HG02973 (cell line): ENCODE data around the gene STUB1.

Source experiments
- ATAC-seq: cut with Tn5 transposase; IDR thresholded peaks from one replicate; pipeline ENCODE4 v1.9.1; 2021; ENCODE audit warnings: moderate library complexity; ENCODE audit not compliant: unreplicated experiment

Gene STUB1

DNA sequence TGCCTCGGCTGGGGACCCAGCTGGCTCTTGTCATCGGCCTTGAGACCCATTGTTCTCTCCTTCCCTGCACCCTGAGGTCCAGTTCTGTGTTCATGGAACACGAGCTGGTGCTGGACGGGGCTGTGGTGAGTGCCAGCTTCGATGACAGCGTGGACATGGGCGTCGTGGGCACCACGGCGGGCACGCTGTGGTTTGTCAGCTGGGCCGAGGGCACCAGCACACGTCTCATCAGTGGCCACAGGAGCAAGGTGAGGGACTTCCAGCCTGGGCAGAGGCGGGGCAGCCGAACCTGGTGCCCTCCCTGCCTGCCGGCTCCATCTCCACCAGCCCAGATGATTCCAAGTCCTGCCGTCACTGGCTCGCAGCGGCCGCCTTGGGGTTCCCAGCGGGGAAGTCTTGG, 17.6 kb upstream of the STUB1 start:
- no peak for ATAC-seq

DNA sequence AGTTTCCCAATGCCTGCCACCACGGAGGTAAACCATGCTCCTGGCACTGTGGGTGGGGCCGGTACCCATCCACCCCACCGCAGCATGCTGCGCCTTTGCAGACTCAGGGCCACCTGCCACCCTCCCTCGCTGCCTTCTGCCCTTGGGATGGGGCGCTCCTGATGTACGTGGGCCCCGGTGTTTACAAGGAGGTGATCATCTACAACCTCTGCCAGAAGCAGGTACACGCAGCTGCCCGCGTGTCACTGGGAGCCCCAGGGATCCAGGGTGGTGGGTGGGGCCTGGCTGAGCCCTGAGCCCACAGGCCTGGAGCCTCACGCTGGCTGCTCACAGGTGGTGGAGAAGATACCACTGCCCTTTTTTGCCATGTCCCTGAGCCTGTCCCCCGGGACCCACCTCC, 13.6 kb upstream of the STUB1 start:
- ATAC-seq, result no peak

DNA sequence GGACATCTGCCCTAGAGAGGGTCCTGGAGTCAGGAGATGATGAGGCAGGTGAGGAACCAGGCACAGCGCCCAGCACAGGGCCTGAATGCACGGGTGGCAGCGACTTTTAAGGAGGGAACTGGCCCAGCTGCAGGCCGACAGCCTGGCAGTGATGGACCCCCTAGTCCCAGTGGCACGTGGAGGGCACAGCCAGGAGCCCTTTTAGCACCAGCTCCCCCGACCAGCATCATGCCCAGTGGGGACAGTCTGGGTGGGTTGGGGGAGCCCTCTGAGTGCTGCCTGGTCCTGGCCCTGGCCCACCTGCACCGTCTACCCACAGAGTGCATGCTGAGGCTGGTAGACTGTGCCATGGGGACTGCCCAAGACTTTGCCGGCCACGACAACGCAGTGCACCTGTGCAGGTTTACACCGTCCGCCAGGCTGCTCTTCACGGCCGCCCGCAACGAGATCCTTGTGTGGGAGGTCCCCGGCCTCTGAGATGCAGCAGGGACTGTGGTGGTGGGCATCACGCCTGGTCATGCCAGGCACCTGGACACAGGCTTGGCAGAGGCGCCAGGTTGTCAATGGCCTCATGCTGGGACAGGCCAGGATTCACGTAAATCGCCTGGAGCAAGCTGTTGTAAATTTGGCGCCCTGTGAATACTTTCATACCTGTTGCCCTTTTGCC, 13.0 kb upstream of the STUB1 start:
- no peak for ATAC-seq

DNA sequence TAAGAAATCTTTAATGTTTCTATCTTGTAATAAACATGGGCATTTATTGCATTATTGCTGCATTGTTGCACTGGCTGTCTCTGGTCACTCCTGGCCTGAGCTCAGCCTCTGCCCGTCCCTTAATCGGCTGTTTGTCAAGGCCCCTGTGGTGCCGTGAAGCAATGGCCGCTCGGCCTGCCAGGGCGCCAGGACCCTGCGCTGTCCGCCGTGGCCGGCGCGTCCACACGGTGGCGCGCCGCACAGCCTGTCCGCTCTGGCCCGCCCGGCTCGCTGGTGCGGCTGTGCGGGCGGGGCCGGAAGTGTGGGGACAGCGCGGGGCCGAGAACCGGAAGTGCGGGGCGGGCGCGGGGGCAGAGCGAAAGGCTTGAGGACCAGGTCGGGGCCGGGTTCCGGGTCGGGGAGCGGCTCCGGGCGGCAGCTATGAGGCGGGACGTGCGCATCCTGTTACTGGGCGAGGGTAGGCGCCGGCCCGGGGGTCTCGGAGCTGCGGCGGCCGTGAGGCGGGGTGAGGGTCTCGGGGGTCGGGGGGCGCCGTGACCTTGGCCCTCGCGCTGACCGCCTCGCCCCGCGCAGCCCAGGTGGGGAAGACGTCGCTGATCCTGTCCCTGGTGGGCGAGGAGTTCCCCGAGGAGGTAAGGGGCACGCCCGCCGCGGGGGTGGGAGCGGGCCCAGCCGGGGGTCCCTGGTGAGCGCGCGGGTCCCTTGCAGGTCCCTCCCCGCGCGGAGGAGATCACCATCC, 12.3 kb upstream of the STUB1 start, which contains the start of gene RHOT2:
Gene RHOT2, plus strand, starts transcription at position 353 of the 739 bp plus-strand sequence. Its CDS starts 68 bp downstream, at position 421.
- ATAC-seq, result peak; percentile 73

DNA sequence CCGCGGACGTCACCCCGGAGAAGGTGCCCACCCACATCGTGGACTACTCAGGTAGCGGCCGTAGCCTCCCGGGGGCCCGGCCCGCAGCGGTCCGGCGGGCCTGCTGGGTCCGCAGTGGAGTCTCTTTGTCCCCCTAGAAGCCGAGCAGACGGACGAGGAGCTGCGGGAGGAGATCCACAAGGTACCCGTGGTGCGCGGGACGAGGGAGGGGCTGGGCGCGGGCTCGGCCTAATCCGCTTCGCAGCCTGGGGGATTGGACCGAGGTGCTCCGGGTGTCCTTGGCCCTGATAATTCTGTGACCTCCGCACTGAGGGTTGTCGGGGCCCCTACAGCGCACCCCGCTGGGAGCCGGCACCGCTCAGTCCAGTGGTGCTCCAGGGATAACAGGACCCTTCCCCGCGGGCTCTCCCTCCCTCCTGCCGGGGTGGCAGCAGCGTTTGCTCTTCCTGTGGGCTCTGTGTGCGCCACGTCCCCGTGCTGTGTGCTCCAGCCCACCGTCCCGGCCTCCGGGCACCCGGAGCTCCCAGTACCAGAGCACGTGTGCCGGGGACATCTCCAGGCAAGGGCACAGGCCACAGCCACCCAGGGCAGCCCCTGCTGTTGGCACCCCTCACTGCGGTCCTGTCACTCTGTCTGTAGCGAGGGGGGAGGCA, 11.6 kb upstream of the STUB1 start:
- ATAC-seq, result no peak

DNA sequence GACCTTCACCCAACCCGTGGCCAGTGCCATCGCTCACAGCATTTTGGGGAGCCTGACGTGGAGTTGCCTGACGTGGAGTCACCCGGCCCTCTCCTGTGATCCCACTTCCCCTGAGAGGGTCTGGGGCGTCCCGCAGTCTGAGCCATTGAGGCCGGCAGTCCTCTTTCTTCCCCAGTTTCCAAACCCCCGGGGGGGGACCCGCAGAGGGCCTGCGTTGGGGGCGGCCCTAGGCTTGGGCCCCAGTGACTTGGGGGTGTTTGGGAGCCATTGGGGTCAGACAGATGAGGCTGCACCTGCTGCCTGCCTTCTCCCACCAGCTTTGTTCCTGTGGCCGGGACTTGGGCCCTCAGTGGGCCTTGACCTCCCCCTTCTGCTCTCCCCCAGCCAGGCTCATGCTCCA, 10.5 kb upstream of the STUB1 start:
- ATAC-seq, result no peak

DNA sequence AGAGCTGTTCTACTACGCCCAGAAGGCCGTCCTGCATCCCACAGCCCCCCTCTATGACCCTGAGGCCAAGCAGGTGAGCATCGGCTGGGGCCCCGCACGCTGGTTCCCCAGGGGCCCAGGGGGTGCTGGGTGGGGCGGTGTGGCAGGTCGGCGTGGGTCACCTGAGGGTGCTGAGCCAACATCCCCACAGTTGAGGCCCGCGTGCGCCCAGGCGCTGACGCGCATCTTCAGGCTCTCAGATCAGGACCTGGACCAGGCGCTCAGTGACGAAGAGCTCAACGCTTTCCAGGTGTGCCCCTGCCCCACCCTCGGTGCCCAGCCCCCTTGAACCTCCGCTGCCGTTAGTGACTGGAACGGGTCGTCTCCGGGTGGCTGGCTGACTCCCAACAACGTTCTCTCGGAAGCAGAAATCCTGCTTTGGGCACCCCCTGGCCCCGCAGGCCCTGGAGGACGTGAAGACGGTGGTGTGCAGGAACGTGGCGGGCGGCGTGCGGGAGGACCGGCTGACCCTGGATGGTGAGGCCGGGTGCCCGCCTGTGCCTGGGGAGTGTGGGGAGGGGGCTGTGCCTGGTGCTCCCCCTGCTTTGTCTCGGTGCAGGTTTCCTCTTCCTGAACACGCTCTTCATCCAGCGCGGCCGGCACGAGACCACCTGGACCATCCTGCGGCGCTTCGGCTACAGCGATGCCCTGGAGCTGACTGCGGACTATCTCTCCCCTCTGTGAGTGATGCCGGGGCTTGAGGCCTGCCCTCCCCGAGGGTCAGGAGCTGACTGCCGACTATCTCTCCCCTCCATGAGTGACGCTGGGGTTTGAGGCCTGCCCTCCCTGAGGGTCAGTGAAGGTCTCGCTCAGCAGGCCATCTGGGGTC, 9.5 kb upstream of the STUB1 start:
- ATAC-seq, result no peak

DNA sequence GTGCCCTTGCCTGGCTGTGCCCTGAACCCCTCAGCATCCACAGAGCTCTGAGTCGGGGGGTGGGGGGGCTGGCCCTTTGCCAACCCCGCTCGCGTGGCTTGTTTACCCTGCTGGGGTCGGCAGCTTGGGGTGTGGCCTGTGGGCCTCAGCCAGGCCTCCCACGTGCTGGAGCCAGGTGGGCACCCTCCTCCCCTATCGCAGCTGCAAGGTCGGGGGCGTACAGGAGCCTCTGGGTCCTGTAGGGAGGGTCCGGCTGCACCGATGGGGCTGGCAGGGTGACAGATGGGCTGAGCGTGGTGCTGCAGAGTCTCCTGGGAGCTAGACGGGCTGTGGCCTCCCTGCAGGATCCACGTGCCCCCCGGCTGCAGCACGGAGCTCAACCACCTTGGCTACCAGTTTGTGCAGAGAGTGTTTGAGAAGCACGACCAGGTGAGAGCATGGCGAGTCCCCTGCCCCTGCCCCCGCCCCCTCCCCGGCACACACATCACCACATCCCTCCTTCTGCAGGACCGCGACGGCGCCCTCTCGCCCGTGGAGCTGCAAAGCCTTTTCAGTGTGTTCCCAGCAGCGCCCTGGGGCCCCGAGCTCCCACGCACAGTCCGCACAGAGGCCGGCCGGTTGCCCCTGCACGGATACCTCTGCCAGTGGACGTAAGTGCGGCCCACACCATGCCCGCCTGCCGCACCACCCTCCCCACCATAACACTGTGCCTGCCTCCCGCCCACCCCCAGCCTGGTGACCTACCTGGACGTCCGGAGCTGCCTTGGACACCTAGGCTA, 8.7 kb upstream of the STUB1 start:
- ATAC-seq, result no peak

DNA sequence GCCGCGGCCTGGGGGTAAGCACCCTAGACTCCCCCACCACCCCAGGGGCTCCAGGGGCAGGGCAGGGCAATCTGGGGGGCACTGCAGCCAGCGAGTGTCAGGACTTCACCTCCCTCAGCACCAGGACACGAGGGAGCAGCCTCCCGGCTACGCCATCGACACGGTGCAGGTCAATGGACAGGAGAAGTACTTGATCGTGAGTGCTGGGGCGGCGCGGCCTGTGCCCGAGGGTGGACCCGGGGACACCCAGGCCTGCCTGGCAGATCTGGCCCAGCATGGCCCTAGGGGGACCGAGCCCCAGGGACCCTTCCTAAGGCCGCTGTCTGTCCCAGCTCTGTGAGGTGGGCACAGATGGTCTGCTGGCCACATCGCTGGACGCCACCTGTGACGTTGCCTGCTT, 7.8 kb upstream of the STUB1 start:
- no peak for ATAC-seq

DNA sequence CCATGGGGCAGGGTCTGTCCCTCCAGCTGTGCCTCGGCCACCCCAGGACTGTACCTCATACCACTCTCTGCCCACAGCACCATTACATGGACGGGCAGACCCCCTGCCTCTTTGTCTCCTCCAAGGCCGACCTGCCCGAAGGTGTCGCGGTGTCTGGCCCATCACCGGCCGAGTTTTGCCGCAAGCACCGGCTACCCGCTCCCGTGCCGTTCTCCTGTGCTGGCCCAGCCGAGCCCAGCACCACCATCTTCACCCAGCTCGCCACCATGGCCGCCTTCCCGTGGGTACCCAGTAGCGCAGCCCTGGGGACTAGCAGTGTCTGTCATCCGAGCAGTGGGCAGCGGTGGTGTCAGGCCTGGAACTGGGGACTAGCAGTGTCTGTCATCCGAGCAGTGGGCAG, 7.4 kb upstream of the STUB1 start:
- no peak for ATAC-seq

DNA sequence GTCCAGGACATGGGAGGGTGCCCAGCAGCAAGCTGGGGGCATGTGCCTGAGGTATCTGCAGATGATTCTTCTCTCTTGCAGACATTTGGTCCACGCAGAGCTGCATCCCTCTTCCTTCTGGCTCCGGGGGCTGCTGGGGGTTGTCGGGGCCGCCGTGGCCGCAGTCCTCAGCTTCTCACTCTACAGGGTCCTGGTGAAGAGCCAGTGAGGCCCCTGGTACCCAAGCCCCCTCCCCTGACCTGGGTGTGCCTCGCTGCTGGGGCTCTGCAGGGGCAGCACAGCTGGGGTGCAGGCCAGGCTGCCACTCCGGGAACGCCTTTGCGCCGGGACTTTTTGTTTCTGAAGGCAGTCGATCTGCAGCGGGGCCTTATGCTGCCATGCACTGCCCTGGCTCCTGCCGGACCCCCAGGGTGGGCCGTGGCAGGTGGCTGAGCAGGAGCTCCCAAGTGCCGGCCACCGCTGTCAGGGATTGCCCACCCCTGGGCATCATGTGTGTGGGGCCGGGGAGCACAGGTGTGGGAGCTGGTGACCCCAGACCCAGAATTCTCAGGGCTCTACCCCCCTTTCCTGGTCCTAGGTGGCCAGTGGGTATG, 6.7 kb upstream of the STUB1 start:
- ATAC-seq, result no peak

DNA sequence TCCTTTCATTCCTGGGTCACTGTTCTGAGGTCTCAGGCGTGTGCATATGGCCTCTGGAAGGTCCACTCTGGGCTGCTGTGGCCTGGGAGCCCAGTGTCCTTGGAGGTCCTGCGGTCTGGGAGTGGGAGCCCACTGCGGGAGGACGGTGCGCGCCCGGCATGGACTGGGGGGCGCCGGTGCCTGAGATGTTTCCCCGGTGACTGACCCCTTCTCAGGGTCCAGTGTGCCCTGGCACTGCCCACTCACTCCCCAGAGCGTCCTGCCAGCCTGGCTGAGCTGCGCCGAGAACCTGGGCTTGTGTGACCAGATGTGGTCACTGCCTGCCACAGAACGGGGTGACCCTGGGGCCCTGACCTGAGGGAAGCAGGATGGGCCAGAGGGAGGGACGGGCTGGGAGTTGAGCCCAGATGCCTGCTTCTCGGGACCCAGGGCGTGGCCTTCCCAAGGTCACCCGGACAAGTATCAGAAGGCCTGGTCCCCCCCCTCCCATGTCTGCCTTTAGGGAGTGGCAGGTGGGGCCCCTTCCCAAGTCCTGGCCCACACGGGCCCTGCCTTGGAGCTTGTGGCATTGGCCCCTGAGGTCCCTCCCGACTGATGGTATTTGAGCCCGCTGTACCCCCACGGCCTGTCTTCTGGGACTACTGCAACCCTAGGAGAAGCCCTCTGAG, 5.9 kb upstream of the STUB1 start:
- no peak for ATAC-seq

DNA sequence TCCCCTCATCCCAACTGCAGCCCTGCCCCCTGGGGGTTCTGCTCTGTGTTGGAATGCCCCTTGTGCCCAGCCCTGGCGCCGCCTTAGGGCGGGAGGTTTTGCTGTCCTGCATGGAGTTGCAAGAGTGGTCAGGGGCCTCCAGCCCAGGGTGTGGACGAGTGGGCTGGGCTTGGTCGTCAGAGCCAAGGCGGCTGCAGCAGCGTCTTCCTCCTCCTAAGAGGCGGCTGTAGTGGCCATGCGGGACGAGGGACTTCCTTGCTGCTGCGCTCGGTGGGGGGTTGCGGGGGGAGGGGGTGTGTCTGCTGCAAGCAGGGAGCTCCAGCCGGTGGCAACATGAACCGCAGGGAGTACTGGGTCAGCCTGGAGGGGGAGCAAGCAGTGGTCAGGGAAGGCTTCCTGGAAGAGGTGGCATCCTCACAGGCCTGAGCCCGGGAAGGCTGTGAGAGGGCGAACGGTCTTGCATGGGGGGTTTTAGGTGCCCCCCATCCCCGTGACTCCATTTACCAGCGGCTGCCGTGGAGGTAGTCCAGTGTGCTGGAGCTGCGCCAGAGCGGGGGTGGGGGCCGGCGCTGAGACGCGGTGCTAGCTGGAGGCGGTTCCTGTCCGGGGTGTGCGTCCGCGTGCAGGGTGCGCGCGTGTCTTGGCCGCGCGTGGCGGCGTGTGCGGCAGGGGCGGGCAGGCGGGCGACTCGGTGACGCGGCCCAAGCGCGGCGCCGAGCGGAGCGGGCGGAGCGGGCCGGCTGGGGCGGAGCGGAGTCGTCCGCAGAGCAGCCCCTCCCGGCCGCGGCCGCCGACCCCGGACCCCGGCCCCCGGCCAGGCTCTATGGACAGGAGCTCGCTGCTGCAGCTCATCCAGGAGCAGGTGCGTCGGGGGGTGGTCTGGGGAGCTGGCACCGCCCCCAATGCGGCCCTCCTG, 5.0 kb upstream of the STUB1 start, which contains the start of gene RHBDL1:
Gene RHBDL1, plus strand, starts transcription at position 704 of the 916 bp plus-strand sequence. Its CDS starts 120 bp downstream, at position 824.
- ATAC-seq, result no peak

DNA sequence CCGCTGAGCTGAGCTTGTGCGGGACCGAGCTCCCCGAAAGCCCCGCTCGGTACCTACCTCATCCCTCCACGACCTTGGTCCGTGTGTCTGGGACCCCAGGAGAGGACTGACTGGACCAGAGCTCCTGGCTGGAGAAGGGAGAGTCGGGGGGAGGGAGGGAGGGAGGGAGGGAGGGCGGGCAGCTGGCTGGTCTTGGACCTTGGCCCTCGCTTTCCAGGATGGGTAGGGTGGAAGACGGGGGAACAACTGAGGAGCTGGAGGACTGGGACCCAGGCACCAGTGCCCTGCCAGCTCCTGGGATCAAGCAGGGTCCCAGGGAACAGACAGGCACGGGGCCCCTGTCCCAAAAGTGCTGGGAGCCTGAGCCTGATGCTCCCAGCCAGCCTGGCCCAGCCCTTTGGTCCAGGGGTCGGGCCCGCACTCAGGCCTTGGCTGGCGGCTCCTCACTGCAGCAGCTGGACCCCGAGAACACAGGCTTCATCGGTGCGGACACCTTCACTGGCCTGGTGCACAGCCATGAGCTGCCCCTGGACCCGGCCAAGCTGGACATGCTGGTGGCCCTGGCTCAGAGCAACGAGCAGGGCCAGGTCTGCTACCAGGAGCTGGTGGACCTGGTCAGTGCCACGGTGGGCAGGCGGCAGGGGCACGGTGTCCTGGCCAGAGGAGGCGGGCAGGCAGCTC, 4.2 kb upstream of the STUB1 start:
- ATAC-seq, result no peak

DNA sequence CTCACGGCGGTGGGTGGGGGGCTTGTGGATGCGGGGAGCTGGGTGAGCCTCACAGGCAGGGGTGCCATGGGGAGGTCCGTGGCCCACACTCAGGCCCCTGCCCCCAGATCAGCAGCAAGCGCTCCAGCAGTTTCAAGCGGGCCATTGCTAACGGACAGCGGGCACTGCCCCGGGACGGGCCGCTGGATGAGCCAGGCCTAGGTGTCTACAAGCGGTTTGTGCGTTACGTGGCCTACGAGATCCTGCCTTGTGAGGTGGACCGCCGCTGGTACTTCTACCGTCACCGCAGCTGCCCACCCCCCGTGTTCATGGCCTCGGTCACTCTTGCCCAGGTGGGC, 3.7 kb upstream of the STUB1 start:
- ATAC-seq, result no peak

DNA sequence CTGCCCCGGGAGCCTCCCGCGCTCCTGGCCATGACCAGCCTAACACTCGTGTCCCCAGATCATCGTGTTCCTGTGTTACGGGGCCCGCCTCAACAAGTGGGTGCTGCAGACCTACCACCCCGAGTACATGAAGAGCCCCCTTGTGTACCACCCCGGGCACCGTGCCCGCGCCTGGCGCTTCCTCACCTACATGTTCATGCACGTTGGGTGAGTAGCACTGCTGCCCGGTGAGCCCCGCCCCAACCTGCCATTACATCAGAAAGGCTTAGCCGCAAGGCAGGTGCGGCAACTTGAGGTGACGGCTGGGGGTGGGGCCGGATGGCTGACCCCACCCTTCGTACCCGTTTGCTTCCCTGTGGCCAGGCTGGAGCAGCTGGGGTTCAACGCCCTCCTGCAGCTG, 3.3 kb upstream of the STUB1 start:
- no peak for ATAC-seq

DNA sequence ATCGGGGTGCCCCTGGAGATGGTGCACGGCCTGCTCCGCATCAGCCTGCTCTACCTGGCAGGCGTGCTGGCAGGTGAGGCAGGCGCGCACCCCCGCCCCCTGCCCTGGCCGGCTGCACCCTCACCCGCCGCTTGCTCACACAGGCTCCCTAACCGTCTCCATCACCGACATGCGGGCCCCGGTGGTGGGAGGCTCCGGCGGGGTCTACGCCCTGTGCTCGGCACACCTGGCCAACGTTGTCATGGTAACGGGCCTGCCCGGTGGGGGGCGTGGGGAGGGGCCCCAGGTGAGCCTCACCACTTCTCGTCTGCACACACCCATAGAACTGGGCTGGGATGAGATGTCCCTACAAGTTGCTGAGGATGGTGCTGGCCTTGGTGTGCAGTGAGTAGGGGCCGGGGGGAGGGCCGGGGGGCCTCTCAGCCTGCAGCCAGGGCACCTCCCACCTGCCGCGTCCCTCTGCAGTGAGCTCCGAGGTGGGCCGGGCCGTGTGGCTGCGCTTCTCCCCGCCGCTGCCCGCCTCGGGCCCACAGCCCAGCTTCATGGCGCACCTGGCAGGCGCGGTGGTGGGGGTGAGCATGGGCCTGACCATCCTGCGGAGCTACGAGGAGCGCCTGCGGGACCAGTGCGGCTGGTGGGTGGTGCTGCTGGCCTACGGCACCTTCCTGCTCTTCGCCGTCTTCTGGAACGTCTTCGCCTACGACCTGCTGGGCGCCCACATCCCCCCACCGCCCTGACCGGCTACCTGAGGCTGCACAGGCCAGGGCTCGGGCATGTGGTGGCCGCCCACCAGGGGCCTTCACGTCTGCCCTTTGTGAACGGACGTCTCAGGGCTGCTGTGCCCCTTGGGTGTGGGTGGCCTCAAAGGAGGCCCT, 2.7 kb upstream of the STUB1 start:
- ATAC-seq, result no peak
